B cell (primary cell): ENCODE measurements around the gene CAMK2A. TPM values are rescaled to one million over a fixed set of nuclear protein-coding genes. Genes with fewer than 3 reads are reported as not detected.

Experiments used
- ATAC-seq: fragments of 200-7000 bp; cut with Tn5 transposase; one replicate; pipeline ENCODE4 v1.10.0; 2021; ENCODE audit warnings: low read depth, mild to moderate bottlenecking, moderate number of reproducible peaks, moderate library complexity
- CTCF ChIA-PET: fragments of 350-600 bp; sonication (Branson Sonifier 250); formaldehyde crosslinking; loops from one replicate; lab custom pipeline; 2021; ENCODE audit warnings: antibody characterized with exemption, inconsistent platforms; lab: Charles Lee
- POLR2A ChIA-PET: fragments of 350-600 bp; sonication (Branson Sonifier 250); formaldehyde crosslinking; loops from one replicate; lab custom pipeline; 2021; ENCODE audit warnings: antibody characterized with exemption; lab: Charles Lee
- DNase-seq: peaks from one replicate; pipeline ENCODE4 v3.0.0; 2013
- H2AFZ ChIP-seq: 2 replicates; pipeline ENCODE4 v1.6.1; 2012; ENCODE audit warnings: mild to moderate bottlenecking, low read depth, low read length; ENCODE audit not compliant: insufficient read depth, poor library complexity, severe bottlenecking
- H3K27ac ChIP-seq, 2 donors: 1 replicate in 1 of 2; 2 replicates in 1 of 2; pipeline ENCODE4 v1.5.1; 2012 to 2013; ENCODE audit warnings: low read length in 2 of 2, mild to moderate bottlenecking in 2 of 2, moderate library complexity in 1 of 2
- H3K27me3 ChIP-seq, 4 experiments: fragments of 200-600 bp in 1 of 4; sonication (generic) in 1 of 4; replicated peaks in 1 of 4; 1 replicate in 2 of 4; 2 replicates in 2 of 4; pipeline versions ENCODE4 v1.6.1 to v1.7.0; 2013 to 2016; ENCODE audit warnings: low read length in 3 of 4, mild to moderate bottlenecking in 2 of 4, mixed read lengths in 1 of 4, moderate library complexity in 1 of 4; ENCODE audit not compliant: insufficient read depth in 4 of 4, control insufficient read depth in 3 of 4; ENCODE audit errors: control extremely low read depth in 1 of 4
- H3K36me3 ChIP-seq, 2 experiments: replicated peaks in 1 of 2; 1 replicate in 1 of 2; 2 replicates in 1 of 2; pipeline versions ENCODE4 v1.6.1 to v1.7.1; 2013; ENCODE audit warnings: low read length in 1 of 2; ENCODE audit not compliant: insufficient read depth in 2 of 2, control insufficient read depth in 1 of 2; ENCODE audit errors: control extremely low read depth in 1 of 2, extremely low read depth in 1 of 2
- H3K4me1 ChIP-seq, 2 donors: fragments of 200-600 bp in 1 of 2; sonication (generic) in 1 of 2; 1 replicate in 1 of 2; 2 replicates in 1 of 2; pipeline versions ENCODE4 v1.5.1 to v1.6.1; 2013 to 2017; ENCODE audit warnings: low read length in 2 of 2; ENCODE audit not compliant: control insufficient read depth in 2 of 2, insufficient read depth in 2 of 2
- H3K4me2 ChIP-seq: replicated peaks from 2 replicates; pipeline ENCODE3; 2012; ENCODE audit warnings: mild to moderate bottlenecking, low read depth, low read length; ENCODE audit not compliant: poor library complexity, severe bottlenecking
- H3K4me3 ChIP-seq, 5 experiments: fragments of 200-600 bp in 1 of 5; sonication (generic) in 1 of 5; 1 replicate in 3 of 5; 2 replicates in 2 of 5; pipeline versions ENCODE4 v1.5.1 to v1.7.0; 2011 to 2016; ENCODE audit warnings: low read length in 4 of 5, mild to moderate bottlenecking in 4 of 5, low read depth in 2 of 5, control low read depth in 1 of 5, moderate library complexity in 1 of 5; ENCODE audit not compliant: insufficient read depth in 1 of 5; ENCODE audit errors: control extremely low read depth in 1 of 5, extremely low read depth in 1 of 5
- H3K79me2 ChIP-seq: fragments of 200-600 bp; sonication (generic); one replicate; pipeline ENCODE4 v1.6.0; 2016; ENCODE audit warnings: low read length; ENCODE audit not compliant: control insufficient read depth, insufficient read depth
- H3K9ac ChIP-seq: fragments of 200-600 bp; sonication (generic); 2 replicates; pipeline ENCODE4 v1.6.1; 2017; ENCODE audit warnings: mild to moderate bottlenecking, low read length, moderate library complexity
- H3K9me3 ChIP-seq, 3 donors: one replicate each; pipeline versions ENCODE4 v1.6.1 to v1.7.1; 2013; ENCODE audit warnings: low read length in 2 of 3; ENCODE audit not compliant: control insufficient read depth in 2 of 3, insufficient read depth in 1 of 3; ENCODE audit errors: control extremely low read depth in 1 of 3
- H4K20me1 ChIP-seq: 2 replicates; pipeline ENCODE4 v1.6.0; 2012; ENCODE audit warnings: mild to moderate bottlenecking, low read length; ENCODE audit not compliant: insufficient read depth, control insufficient read depth, poor library complexity, severe bottlenecking
- H3K27ac Mint-ChIP-seq: one replicate; pipeline ENCODE4 v1.8.0; 2021; ENCODE audit warnings: mixed read lengths
- H3K27me3 Mint-ChIP-seq: one replicate; pipeline ENCODE4 v1.8.0; 2021; ENCODE audit warnings: mixed read lengths
- H3K4me1 Mint-ChIP-seq: one replicate; pipeline ENCODE4 v1.8.0; 2021; ENCODE audit warnings: mixed read lengths
- H3K4me3 Mint-ChIP-seq: one replicate; pipeline ENCODE4 v1.8.0; 2021; ENCODE audit warnings: mixed read lengths
- H3K9me3 Mint-ChIP-seq: one replicate; pipeline ENCODE4 v1.8.0; 2022; ENCODE audit warnings: mixed read lengths; ENCODE audit not compliant: insufficient read depth
- EZH2 ChIP-seq: IDR thresholded peaks from 2 replicates; pipeline ENCODE4 v1.6.1; 2012; ENCODE audit warnings: borderline replicate concordance, low read depth, mild to moderate bottlenecking, moderate library complexity, low read length; ENCODE audit not compliant: insufficient read depth, poor library complexity, severe bottlenecking
- whole genome bisulfite sequencing: methylation state at CpG from one replicate; pipeline ENCODE4 v1.1.5; 2013; ENCODE audit warnings: missing lambda C conversion rate; ENCODE audit not compliant: insufficient coverage; 5-methylcytosine and 5-hydroxymethylcytosine counted together
- intact Hi-C: fragments of 100-400 bp; cut with micrococcal nuclease; formaldehyde crosslinking; loops from one replicate; pipeline ENCODE4 v1.10.0; 2022
- polyA plus RNA-seq: library from polyadenylated mRNA; depleted of rRNA; stranded (reverse); fragments of >200 nt; gene quantifications from 2 replicates; pipeline ENCODE4 v1.2.3, GENCODE V29; 2012
- total RNA-seq, 2 donors: library from RNA; stranded (reverse); fragments of 120-200 nt in 1 of 2; gene quantifications; 1 replicate in 1 of 2; 2 replicates in 1 of 2; pipeline versions ENCODE4 v1.2.3 to v1.2.4, GENCODE V29; 2013 to 2022
- TF ChIP-seq, protein P1 (sequence below): fragments of 200-600 bp; IDR thresholded peaks from one replicate; pipeline ENCODE4 v1.8.0; 2022; ENCODE audit warnings: antibody characterized with exemption, mild to moderate bottlenecking

Gene CAMK2A
- total and polyA plus RNA-seq, 2 donors (not counting 1 experiment from before 2014, with no cell fraction given), result not detected

- no peak for DNase-seq
- peaks cover 2% of the 10 kb centered on the region for H3K4me1 Mint-ChIP-seq
- H3K4me2 ChIP-seq, result peak overlapping the region; percentile 38
- no peak for ATAC-seq
- no peak overlapping the region for H2AFZ ChIP-seq
- ChIA-PET POLR2A (no interaction called here), CTCF (no interaction called here)
- no peak overlapping the region for H3K9ac ChIP-seq
- 32% methylated on average over 14 of the region's 16 CpGs for WGBS
- no peak overlapping the region for H3K4me3 Mint-ChIP-seq
- H3K27ac ChIP-seq, result no peak overlapping the region
- no peaks in the 10 kb centered on the region for H3K79me2 ChIP-seq
- H3K4me1 ChIP-seq, result peaks cover 0 to 14% of the 10 kb centered on the region in 2 donors
- H3K27ac Mint-ChIP-seq, result no peak overlapping the region
- H4K20me1 ChIP-seq, result no peaks in the 10 kb centered on the region
- intact Hi-C loops, result no loop called here
- no peak overlapping the region for H3K4me3 ChIP-seq
- H3K27me3 ChIP-seq, result peaks cover 0 to 22% (median 18%) of the 10 kb centered on the region in 4 experiments
- H3K9me3 Mint-ChIP-seq, result no peaks in the 10 kb centered on the region
- no peak for TF ChIP-seq EZH2
- TF ChIP-seq, protein P1, sequence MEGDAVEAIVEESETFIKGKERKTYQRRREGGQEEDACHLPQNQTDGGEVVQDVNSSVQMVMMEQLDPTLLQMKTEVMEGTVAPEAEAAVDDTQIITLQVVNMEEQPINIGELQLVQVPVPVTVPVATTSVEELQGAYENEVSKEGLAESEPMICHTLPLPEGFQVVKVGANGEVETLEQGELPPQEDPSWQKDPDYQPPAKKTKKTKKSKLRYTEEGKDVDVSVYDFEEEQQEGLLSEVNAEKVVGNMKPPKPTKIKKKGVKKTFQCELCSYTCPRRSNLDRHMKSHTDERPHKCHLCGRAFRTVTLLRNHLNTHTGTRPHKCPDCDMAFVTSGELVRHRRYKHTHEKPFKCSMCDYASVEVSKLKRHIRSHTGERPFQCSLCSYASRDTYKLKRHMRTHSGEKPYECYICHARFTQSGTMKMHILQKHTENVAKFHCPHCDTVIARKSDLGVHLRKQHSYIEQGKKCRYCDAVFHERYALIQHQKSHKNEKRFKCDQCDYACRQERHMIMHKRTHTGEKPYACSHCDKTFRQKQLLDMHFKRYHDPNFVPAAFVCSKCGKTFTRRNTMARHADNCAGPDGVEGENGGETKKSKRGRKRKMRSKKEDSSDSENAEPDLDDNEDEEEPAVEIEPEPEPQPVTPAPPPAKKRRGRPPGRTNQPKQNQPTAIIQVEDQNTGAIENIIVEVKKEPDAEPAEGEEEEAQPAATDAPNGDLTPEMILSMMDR, result no peak
- peaks cover 0 to 6% (median 2%) of the 10 kb centered on the region in 3 donors for H3K9me3 ChIP-seq
- peaks cover 45% of the 10 kb centered on the region for H3K27me3 Mint-ChIP-seq
- H3K36me3 ChIP-seq, result no peaks in the 10 kb centered on the region
These were observed 13.6 kb upstream of the CAMK2A start for GRCh38 chr5:150303070-150303615.

DNA sequence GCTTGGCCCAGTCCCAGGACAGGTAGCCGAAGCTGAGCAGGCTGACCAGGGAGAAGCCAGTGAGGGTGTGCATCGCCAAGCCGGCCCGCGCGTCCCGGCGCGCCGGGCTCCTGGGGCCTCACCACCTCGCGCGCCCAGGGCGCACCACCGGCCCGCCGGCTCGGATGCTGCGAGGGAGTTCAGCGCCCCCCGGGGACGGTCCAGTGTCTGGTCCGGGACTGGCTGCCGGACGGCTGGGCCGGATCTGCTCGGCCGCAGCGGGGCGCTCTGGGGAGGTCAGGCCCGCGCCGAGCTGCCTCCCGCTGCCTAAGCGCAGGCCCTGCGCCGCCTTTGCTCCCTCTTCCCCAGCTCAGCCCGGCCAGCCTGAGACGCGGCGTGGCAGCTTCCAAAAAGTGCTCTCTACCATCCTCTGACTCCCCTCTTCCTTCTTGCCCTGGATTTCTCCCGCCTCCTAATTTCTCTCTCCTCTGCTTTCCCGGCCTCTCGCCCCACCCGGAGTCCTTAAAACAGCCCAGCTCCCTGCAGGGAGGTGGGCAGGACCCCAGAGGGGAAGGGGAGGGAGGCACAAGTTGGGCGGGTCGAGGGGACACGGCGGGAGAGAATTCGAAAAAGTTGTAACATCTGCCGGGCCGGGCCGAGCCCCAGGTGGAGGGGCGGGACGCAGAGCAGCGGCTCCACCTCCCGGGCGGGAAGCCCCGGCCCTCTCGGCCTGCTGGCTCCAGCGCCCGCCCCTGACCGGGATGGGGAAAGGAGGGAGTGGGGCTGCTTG lies 12.9 kb upstream of the CAMK2A start, which contains the start of gene ARSI:
TSS of gene ARSI (minus strand) at position 605 of the 769 bp plus-strand sequence. CDS start at position 73, 532 bp downstream.
- H3K36me3 ChIP-seq, result no peaks in the 10 kb centered on the region
- peak within 1 kb of the TSS; percentile 38 for H3K4me2 ChIP-seq
- no peak within 1 kb of the TSS for H2AFZ ChIP-seq
- H3K4me1 ChIP-seq, result peaks cover 0 to 14% of the 10 kb centered on the region in 2 donors
- no peak within 1 kb of the TSS for H3K27ac ChIP-seq
- ChIA-PET CTCF (no interaction called here), POLR2A (no interaction called here)
- peaks cover 0 to 22% (median 18%) of the 10 kb centered on the region in 4 experiments for H3K27me3 ChIP-seq
- no peaks in the 10 kb centered on the region for H4K20me1 ChIP-seq
- TF ChIP-seq EZH2, result no peak
- TF ChIP-seq, protein P1, result no peak
- intact Hi-C loops, result no loop called here
- Mint-ChIP-seq H3K4me1 (peaks cover 2% of the 10 kb centered on the region), H3K4me3 (no peak within 1 kb of the TSS), H3K27me3 (peaks cover 45% of the 10 kb centered on the region), H3K9me3 (no peaks in the 10 kb centered on the region), H3K27ac (no peak within 1 kb of the TSS)
- H3K9me3 ChIP-seq, result peaks cover 0 to 6% (median 2%) of the 10 kb centered on the region in 3 donors
- DNase-seq (no peak), ATAC-seq (no peak)
- no peak within 1 kb of the TSS for H3K4me3 ChIP-seq
- no peaks in the 10 kb centered on the region for H3K79me2 ChIP-seq
- WGBS, result 2% methylated on average over 57 of the region's 63 CpGs
- no peak within 1 kb of the TSS for H3K9ac ChIP-seq
